Endothelial cell (in vitro differentiated cells): ENCODE data around the gene CASP14. TPM values are rescaled to one million over a fixed set of nuclear protein-coding genes. Genes with fewer than 3 reads are reported as not detected.

ENCODE experiments used
- DNase-seq: peaks from one replicate; pipeline ENCODE4 v3.0.0; 2021; ENCODE audit warnings: low spot score
- H3K27ac Mint-ChIP-seq: one replicate; pipeline ENCODE4 v1.8.0; 2021; ENCODE audit warnings: mixed read lengths, inconsistent platforms; ENCODE audit not compliant: unreplicated experiment
- H3K27me3 Mint-ChIP-seq: one replicate; pipeline ENCODE4 v1.8.0; 2021; ENCODE audit warnings: mild to moderate bottlenecking, moderate library complexity, mixed read lengths, inconsistent platforms; ENCODE audit not compliant: unreplicated experiment
- H3K36me3 Mint-ChIP-seq: one replicate; pipeline ENCODE4 v1.8.0; 2021; ENCODE audit warnings: mild to moderate bottlenecking, low read depth, mixed read lengths, inconsistent platforms; ENCODE audit not compliant: unreplicated experiment
- H3K4me1 Mint-ChIP-seq: one replicate; pipeline ENCODE4 v1.8.0; 2021; ENCODE audit warnings: mild to moderate bottlenecking, mixed read lengths, inconsistent platforms; ENCODE audit not compliant: unreplicated experiment
- H3K4me3 Mint-ChIP-seq: one replicate; pipeline ENCODE4 v1.8.0; 2021; ENCODE audit warnings: mild to moderate bottlenecking, mixed read lengths, inconsistent platforms; ENCODE audit not compliant: unreplicated experiment
- H3K9me3 Mint-ChIP-seq: one replicate; pipeline ENCODE4 v1.8.0; 2021; ENCODE audit warnings: mixed read lengths, inconsistent platforms; ENCODE audit not compliant: unreplicated experiment
- total RNA-seq: library from RNA; stranded (reverse); fragmentation: NEBNext Ultra II Directional; extraction: Animal tissue kit (Norgen Biotek cat#: 25700); gene quantifications from one replicate; pipeline ENCODE4 v1.2.1, GENCODE V29; 2021; ENCODE audit not compliant: unreplicated experiment
- TF ChIP-seq, protein P1 (sequence below): fragments of 200-600 bp; sonication (generic); IDR thresholded peaks from one replicate; pipeline ENCODE4 v1.5.0; 2021; ENCODE audit warnings: antibody characterized with exemption; ENCODE audit not compliant: unreplicated experiment

CASP14 gene
- total RNA-seq, 1 donor from 2014 or later: not detected

GRCh38 chr19:15035795-15036311 is 13.4 kb upstream of the CASP14 start:
- no peaks in the 10 kb centered on the region for H3K36me3 Mint-ChIP-seq
- TF ChIP-seq, protein P1, sequence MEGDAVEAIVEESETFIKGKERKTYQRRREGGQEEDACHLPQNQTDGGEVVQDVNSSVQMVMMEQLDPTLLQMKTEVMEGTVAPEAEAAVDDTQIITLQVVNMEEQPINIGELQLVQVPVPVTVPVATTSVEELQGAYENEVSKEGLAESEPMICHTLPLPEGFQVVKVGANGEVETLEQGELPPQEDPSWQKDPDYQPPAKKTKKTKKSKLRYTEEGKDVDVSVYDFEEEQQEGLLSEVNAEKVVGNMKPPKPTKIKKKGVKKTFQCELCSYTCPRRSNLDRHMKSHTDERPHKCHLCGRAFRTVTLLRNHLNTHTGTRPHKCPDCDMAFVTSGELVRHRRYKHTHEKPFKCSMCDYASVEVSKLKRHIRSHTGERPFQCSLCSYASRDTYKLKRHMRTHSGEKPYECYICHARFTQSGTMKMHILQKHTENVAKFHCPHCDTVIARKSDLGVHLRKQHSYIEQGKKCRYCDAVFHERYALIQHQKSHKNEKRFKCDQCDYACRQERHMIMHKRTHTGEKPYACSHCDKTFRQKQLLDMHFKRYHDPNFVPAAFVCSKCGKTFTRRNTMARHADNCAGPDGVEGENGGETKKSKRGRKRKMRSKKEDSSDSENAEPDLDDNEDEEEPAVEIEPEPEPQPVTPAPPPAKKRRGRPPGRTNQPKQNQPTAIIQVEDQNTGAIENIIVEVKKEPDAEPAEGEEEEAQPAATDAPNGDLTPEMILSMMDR: no peak
- no peak for DNase-seq
- peaks cover 3% of the 10 kb centered on the region for H3K27me3 Mint-ChIP-seq
- no peaks in the 10 kb centered on the region for H3K4me1 Mint-ChIP-seq
- H3K27ac Mint-ChIP-seq: no peak overlapping the region
- no peaks in the 10 kb centered on the region for H3K9me3 Mint-ChIP-seq
- no peak overlapping the region for H3K4me3 Mint-ChIP-seq

GRCh38 chr19:15037586-15037985 is 11.7 kb upstream of the CASP14 start:
- H3K36me3 Mint-ChIP-seq: no peaks in the 10 kb centered on the region

DNA sequence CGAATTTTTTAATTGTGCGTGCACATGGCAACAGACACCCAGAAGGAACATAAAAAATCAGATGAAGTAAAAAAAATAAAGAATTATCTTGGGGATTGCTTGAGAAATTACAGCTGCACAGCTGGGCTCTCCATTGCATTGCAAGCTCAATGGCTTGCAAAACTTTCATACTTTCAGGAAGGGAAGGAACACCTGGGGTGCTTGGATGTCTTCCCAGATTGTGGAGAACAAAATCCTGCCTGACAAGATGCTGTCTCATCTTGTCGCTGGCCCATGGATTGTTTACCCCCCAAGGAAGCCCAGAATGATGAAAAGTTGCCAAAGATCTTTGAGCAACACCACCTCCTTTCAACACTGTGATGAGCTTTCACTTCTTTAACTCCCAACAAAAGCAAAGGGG is 11.0 kb upstream of the CASP14 start:
- no peak overlapping the region for H3K27ac Mint-ChIP-seq
- DNase-seq: no peak
- TF ChIP-seq, protein P1: no peak
- H3K4me1 Mint-ChIP-seq: no peaks in the 10 kb centered on the region
- no peaks in the 10 kb centered on the region for H3K36me3 Mint-ChIP-seq
- no peaks in the 10 kb centered on the region for H3K9me3 Mint-ChIP-seq
- no peak overlapping the region for H3K4me3 Mint-ChIP-seq
- peaks cover 1% of the 10 kb centered on the region for H3K27me3 Mint-ChIP-seq

More at GRCh38 chr19:15037586-15037985, 11.7 kb upstream of the CASP14 start:
- Mint-ChIP-seq H3K9me3 (no peaks in the 10 kb centered on the region), H3K4me1 (no peaks in the 10 kb centered on the region), H3K4me3 (no peak overlapping the region), H3K27ac (no peak overlapping the region), H3K27me3 (peaks cover 1% of the 10 kb centered on the region)
- no peak for DNase-seq
- TF ChIP-seq, protein P1: no peak

GRCh38 chr19:15042003-15042402 is 7.3 kb upstream of the CASP14 start:
- TF ChIP-seq, protein P1: no peak
- no peak overlapping the region for H3K4me3 Mint-ChIP-seq
- no peaks in the 10 kb centered on the region for H3K36me3 Mint-ChIP-seq
- H3K9me3 Mint-ChIP-seq: no peaks in the 10 kb centered on the region
- no peak for DNase-seq
- no peak overlapping the region for H3K27ac Mint-ChIP-seq
- peaks cover 3% of the 10 kb centered on the region for H3K27me3 Mint-ChIP-seq
- H3K4me1 Mint-ChIP-seq: no peaks in the 10 kb centered on the region

DNA sequence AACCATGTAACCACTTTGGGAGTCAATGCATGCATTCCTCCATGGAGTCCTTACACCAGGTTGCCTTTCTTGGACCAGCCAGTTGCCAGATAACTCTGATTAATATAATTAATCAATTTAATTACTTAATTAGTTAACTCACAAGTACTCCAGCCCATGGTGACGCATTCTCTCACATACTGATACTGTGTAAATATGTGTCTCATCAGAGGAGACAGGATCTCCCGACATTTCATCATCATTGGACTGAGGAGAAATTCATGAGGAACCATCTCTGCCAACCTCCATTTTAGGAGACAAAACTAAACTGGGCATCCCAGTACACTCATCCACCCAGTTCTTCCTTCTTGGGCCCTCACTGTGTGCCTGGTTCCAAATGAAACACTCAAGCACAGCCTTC is 6.5 kb upstream of the CASP14 start:
- DNase-seq: no peak
- Mint-ChIP-seq H3K9me3 (no peaks in the 10 kb centered on the region), H3K4me3 (no peak overlapping the region), H3K4me1 (no peaks in the 10 kb centered on the region), H3K27ac (no peak overlapping the region), H3K36me3 (no peaks in the 10 kb centered on the region), H3K27me3 (peaks cover 3% of the 10 kb centered on the region)
- TF ChIP-seq, protein P1: no peak
